GM23248 (cell line): ENCODE results near the gene ROS1. TPM values are rescaled to one million over a fixed set of nuclear protein-coding genes. Genes with fewer than 3 reads are reported as not detected.
A peak's percentile ranks its signal among the peaks of the same experiment; 100 is the strongest.

ENCODE experiments used
- DNase-seq: peaks from one replicate; pipeline ENCODE4 v3.0.0-alpha.2; 2015
- H2AFZ ChIP-seq: fragments of 200-600 bp; sonication (generic); 2 replicates; pipeline ENCODE4 v1.6.1; 2016; ENCODE audit warnings: antibody characterized with exemption
- H3F3A ChIP-seq: fragments of 200-600 bp; sonication (generic); 2 replicates; pipeline ENCODE4 v1.6.1; 2016; ENCODE audit warnings: mild to moderate bottlenecking, antibody characterized with exemption, mixed run types; ENCODE audit not compliant: insufficient read depth
- H3K27ac ChIP-seq: fragments of 200-600 bp; sonication (generic); 2 replicates; pipeline ENCODE4 v1.5.1; 2016; ENCODE audit warnings: mild to moderate bottlenecking
- H3K27me3 ChIP-seq: fragments of 200-600 bp; sonication (generic); replicated peaks from 2 replicates; pipeline ENCODE4 v1.6.1; 2016; ENCODE audit warnings: mild to moderate bottlenecking; ENCODE audit not compliant: insufficient read depth
- H3K36me3 ChIP-seq: fragments of 200-600 bp; sonication (generic); 2 replicates; pipeline ENCODE4 v1.6.1; 2016; ENCODE audit warnings: low read depth, mild to moderate bottlenecking
- H3K4me1 ChIP-seq: fragments of 200-600 bp; sonication (generic); 2 replicates; pipeline ENCODE4 v1.6.1; 2016; ENCODE audit warnings: mild to moderate bottlenecking; ENCODE audit not compliant: insufficient read depth
- H3K4me2 ChIP-seq: fragments of 200-600 bp; sonication (generic); one replicate; pipeline ENCODE4 v1.6.1; 2016; ENCODE audit warnings: mild to moderate bottlenecking; ENCODE audit not compliant: unreplicated experiment
- H3K4me3 ChIP-seq: fragments of 200-600 bp; sonication (generic); 2 replicates; pipeline ENCODE4 v1.5.1; 2016; ENCODE audit warnings: mild to moderate bottlenecking
- H3K79me2 ChIP-seq: fragments of 200-600 bp; sonication (generic); 2 replicates; pipeline ENCODE4 v1.6.1; 2016; ENCODE audit warnings: mild to moderate bottlenecking; ENCODE audit not compliant: insufficient read depth
- H3K9ac ChIP-seq: fragments of 200-600 bp; sonication (generic); 2 replicates; pipeline ENCODE4 v1.6.1; 2016; ENCODE audit warnings: mild to moderate bottlenecking
- H3K9me2 ChIP-seq: fragments of 200-600 bp; sonication (generic); 2 replicates; pipeline ENCODE4 v1.6.1; 2016; ENCODE audit warnings: mixed run types, mild to moderate bottlenecking, moderate library complexity; ENCODE audit not compliant: insufficient read depth
- H3K9me3 ChIP-seq: fragments of 200-600 bp; sonication (generic); one replicate; pipeline ENCODE4 v1.6.1; 2017; ENCODE audit warnings: low read depth
- H4K20me1 ChIP-seq: fragments of 200-600 bp; sonication (generic); 2 replicates; pipeline ENCODE4 v1.6.0; 2016; ENCODE audit not compliant: insufficient read depth
- EZH2 ChIP-seq: fragments of 200-600 bp; sonication (generic); IDR thresholded peaks from 2 replicates; pipeline ENCODE4 v1.6.1; 2018; ENCODE audit warnings: antibody characterized with exemption, mild to moderate bottlenecking; ENCODE audit not compliant: insufficient read depth, poor library complexity, severe bottlenecking
- EZH2phosphoT487 ChIP-seq: fragments of 200-600 bp; sonication (generic); IDR thresholded peaks from 2 replicates; pipeline ENCODE4 v1.6.1; 2018; ENCODE audit warnings: antibody characterized with exemption, moderate library complexity, mild to moderate bottlenecking, low read depth; ENCODE audit not compliant: insufficient read depth
- WGBS, 2 experiments: methylation state at CpG; one replicate each; pipeline ENCODE4 v1.1.6; 2015 to 2017; ENCODE audit warnings: low lambda C conversion rate in 2 of 2, low coverage in 1 of 2; ENCODE audit errors: missing lambda C conversion rate in 2 of 2; 5-methylcytosine and 5-hydroxymethylcytosine counted together
- in situ Hi-C: fragments of 300-500 bp; cut with MboI; formaldehyde crosslinking; loops from 2 replicates; pipeline ENCODE4 v1.15.0; 2020
- polyA plus RNA-seq: library from polyadenylated mRNA; unstranded; fragments of >200 nt; fragmentation: Nextera tagmentation; extraction: Ambion mirVana; gene quantifications from 2 replicates; pipeline ENCODE4 v1.2.1, GENCODE V29; 2016
- total RNA-seq: library from RNA; depleted of rRNA; stranded (reverse); fragments of >200 nt; shearing (Covaris generic); gene quantifications from 2 replicates; pipeline ENCODE4 v1.2.3, GENCODE V29; 2014

Gene ROS1
- total and polyA plus RNA-seq, 2 experiments from 2014 or later: 0.20 to 0.43 TPM

DNA sequence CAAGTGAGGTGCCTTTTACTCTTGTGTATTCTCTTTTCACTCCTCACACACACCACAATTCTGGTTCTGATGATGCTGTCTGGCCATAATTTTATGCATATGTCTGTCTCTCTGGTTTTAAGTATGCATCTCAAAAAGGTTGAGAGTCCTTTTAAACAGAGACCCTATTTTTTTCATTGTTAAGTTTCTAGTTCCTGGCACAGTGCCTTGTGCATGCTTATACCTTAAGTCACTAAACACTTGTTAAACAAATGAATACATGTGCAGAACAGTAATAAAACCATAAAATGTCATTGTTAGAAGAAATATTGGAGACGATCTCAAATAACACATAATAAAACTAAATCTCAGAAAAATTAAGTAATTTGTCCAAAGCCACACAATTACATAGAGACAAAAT, 7.9 kb downstream of the ROS1 start:
- Histone ChIP-seq H3K4me2 (no peak overlapping the region), H3K79me2 (no peaks in the 10 kb centered on the region), H3K27me3 (no peaks in the 10 kb centered on the region), H3K4me3 (no peak overlapping the region), H2AFZ (no peak overlapping the region), H3K27ac (no peak overlapping the region), H4K20me1 (no peaks in the 10 kb centered on the region), H3K4me1 (0 out of 2 replicates have a peak, but pooled peaks cover 4% of the 10 kb centered on the region), H3K9ac (no peak overlapping the region), H3K36me3 (no peaks in the 10 kb centered on the region), H3K9me3 (no peaks in the 10 kb centered on the region), H3K9me2 (no peaks in the 10 kb centered on the region), H3F3A (no peaks in the 10 kb centered on the region)
- WGBS, 2 experiments: 65% methylated on average over 1 of the region's 1 CpG
- DNase-seq: no peak
- in situ Hi-C loops: no loop called here
- TF ChIP-seq EZH2: no peak
- TF ChIP-seq EZH2phosphoT487: no peak

DNA sequence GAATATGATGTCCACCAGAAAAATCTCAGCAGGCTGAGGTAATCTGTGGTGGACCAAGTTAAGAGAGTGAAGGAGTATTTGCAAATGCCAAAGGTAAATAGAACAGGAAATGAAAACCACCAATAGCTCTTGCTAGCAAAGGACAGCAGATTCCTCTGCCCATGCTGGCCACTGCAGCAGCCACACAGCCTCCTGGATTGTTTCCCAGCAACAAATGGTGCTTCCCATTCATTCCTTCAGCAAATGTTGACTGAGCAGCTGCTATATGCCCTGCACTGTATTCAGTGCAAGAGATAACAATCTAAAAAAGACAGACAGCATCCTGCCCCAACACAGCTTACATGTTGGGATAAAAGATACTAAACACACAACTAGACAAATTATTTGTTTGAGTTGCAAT, 11.0 kb downstream of the ROS1 start:
- Histone ChIP-seq H3K27me3 (no peaks in the 10 kb centered on the region), H3F3A (no peaks in the 10 kb centered on the region), H3K4me1 (0 out of 2 replicates have a peak, but pooled peaks cover 4% of the 10 kb centered on the region), H3K4me2 (no peak overlapping the region), H3K9me2 (no peaks in the 10 kb centered on the region), H3K27ac (no peak overlapping the region), H3K9me3 (no peaks in the 10 kb centered on the region), H3K79me2 (no peaks in the 10 kb centered on the region), H3K36me3 (no peaks in the 10 kb centered on the region), H4K20me1 (0 out of 2 replicates have a peak, but pooled peaks cover 3% of the 10 kb centered on the region), H3K9ac (no peak overlapping the region), H2AFZ (peak overlapping the region; percentile 35; the same call in 1 of the 2 replicates), H3K4me3 (no peak overlapping the region)
- peak; percentile 12 for DNase-seq
- in situ Hi-C loops: no loop called here
- no peak for TF ChIP-seq EZH2phosphoT487
- TF ChIP-seq EZH2: no peak

DNA sequence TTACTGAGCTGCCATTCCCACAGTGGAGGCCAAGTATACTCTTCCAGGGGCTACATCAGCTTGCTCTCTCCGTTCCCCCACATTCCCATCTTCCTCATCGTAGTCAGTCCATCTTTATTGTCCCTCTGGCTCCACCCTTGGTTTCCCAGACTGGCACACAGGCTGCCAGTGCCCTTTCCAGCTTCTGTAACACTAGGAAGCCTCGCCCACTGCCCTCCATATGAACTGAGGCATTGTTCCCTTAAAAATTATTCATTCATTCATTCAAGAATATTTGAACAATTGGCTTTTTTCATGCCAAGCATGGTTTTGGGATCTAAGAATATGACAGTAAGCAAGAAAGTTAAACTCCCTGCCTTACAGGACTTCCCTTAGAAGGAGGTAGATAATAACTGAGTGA, 14.3 kb downstream of the ROS1 start:
- 70 to 80% methylated on average over 3 of the region's 3 CpGs for WGBS, 2 experiments

DNA sequence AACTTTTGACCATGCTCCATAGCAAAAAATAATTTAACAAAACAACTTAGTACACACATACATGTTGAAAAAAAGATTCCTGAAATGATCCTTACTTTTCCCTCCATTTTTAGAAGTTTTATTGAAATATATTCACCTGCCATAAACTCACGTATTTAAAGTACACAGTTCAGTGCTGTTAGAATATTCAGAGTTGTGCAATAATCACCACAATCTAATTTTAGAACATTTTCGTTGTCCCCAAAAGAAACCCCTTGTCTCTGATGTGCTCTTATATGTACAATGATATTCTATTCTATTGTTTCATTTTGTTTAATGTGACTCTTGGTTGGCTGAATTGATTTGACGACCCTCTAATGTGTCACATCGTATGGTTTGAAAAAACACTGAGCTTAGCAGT, 15.9 kb downstream of the ROS1 start:
- Histone ChIP-seq H3K79me2 (no peaks in the 10 kb centered on the region), H4K20me1 (0 out of 2 replicates have a peak, but pooled peaks cover 3% of the 10 kb centered on the region)
- WGBS, 2 experiments: 72 to 75% methylated on average over 4 of the region's 4 CpGs

More for the DNA sequence above, 14.3 kb downstream of the ROS1 start:
- H3K36me3 ChIP-seq: no peaks in the 10 kb centered on the region
- no peak overlapping the region for H2AFZ ChIP-seq
- H3K27me3 ChIP-seq: no peaks in the 10 kb centered on the region
- in situ Hi-C loops: no loop called here
- DNase-seq: no peak
- H3K9me2 ChIP-seq: no peaks in the 10 kb centered on the region
- H4K20me1 ChIP-seq: 0 out of 2 replicates have a peak, but pooled peaks cover 3% of the 10 kb centered on the region
- 0 out of 2 replicates have a peak, but pooled peaks cover 4% of the 10 kb centered on the region for H3K4me1 ChIP-seq
- H3K4me2 ChIP-seq: no peak overlapping the region
- H3K27ac ChIP-seq: no peak overlapping the region
- no peaks in the 10 kb centered on the region for H3F3A ChIP-seq
- H3K4me3 ChIP-seq: no peak overlapping the region
- no peak overlapping the region for H3K9ac ChIP-seq
- no peaks in the 10 kb centered on the region for H3K9me3 ChIP-seq
- TF ChIP-seq EZH2 (no peak), EZH2phosphoT487 (no peak)
- H3K79me2 ChIP-seq: no peaks in the 10 kb centered on the region

DNA sequence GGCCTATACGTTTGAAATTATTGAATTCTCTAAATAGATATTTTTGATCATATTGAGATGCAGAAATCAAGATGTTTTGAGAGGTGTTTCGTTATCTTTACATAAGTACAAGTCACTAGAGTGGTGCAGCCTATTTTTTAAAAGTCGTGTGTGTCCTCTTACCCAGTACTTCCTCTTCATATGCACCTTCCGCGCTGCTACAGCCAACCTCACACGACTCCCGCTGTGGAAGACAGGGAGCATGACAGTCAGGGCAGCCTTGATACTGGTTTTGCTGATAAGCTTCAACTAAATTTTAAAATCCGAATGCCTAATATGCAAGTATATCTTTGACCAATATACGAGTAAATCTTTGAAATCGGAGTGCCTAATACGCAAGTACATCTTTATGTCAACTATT, 16.3 kb downstream of the ROS1 start:
- Histone ChIP-seq H3K27ac (no peak overlapping the region), H3K36me3 (no peaks in the 10 kb centered on the region), H3K9ac (no peak overlapping the region), H4K20me1 (0 out of 2 replicates have a peak, but pooled peaks cover 3% of the 10 kb centered on the region), H3K4me3 (no peak overlapping the region), H3K27me3 (no peaks in the 10 kb centered on the region), H3K9me2 (no peaks in the 10 kb centered on the region), H3K4me2 (no peak overlapping the region), H2AFZ (no peak overlapping the region), H3K9me3 (no peaks in the 10 kb centered on the region), H3F3A (no peaks in the 10 kb centered on the region), H3K4me1 (0 out of 2 replicates have a peak, but pooled peaks cover under 1% of the 10 kb centered on the region), H3K79me2 (no peaks in the 10 kb centered on the region)
- WGBS, 2 experiments: 85 to 87% methylated on average over 11 of the region's 11 CpGs
- in situ Hi-C loops: no loop called here
- TF ChIP-seq EZH2: no peak
- no peak for DNase-seq

More for the DNA sequence above, 15.9 kb downstream of the ROS1 start:
- Histone ChIP-seq H3K9ac (no peak overlapping the region), H3K27ac (no peak overlapping the region), H3F3A (no peaks in the 10 kb centered on the region), H3K36me3 (no peaks in the 10 kb centered on the region), H3K4me2 (no peak overlapping the region), H3K27me3 (no peaks in the 10 kb centered on the region), H3K4me3 (no peak overlapping the region), H3K9me2 (no peaks in the 10 kb centered on the region), H3K4me1 (0 out of 2 replicates have a peak, but pooled peaks cover 4% of the 10 kb centered on the region), H2AFZ (no peak overlapping the region), H3K9me3 (no peaks in the 10 kb centered on the region)
- in situ Hi-C loops: no loop called here
- no peak for DNase-seq
- TF ChIP-seq EZH2phosphoT487 (no peak), EZH2 (no peak)
